Loucy (cell line): ENCODE results near the gene STIL.

ENCODE experiments used
- H2AFZ ChIP-seq: fragments of 200-600 bp; sonication (generic); 2 replicates; pipeline ENCODE4 v1.6.0; 2016; ENCODE audit warnings: antibody characterized with exemption, mild to moderate bottlenecking, low read length, moderate library complexity
- H3F3A ChIP-seq: fragments of 200-600 bp; 2 replicates; pipeline ENCODE4 v1.6.0; 2016; ENCODE audit warnings: antibody characterized with exemption, low read depth, mild to moderate bottlenecking
- H3K27me3 ChIP-seq: fragments of 200-600 bp; sonication (generic); 2 replicates; pipeline ENCODE4 v1.6.1; 2014; ENCODE audit warnings: low read length, mild to moderate bottlenecking; ENCODE audit not compliant: insufficient read depth, poor library complexity, severe bottlenecking
- H3K36me3 ChIP-seq: fragments of 200-600 bp; sonication (generic); 2 replicates; pipeline ENCODE4 v1.6.1; 2016; ENCODE audit warnings: low read length; ENCODE audit not compliant: insufficient read depth
- H3K4me1 ChIP-seq: fragments of 200-600 bp; sonication (generic); 2 replicates; pipeline ENCODE4 v1.5.1; 2014; ENCODE audit warnings: low read length, mild to moderate bottlenecking; ENCODE audit not compliant: insufficient read depth, poor library complexity, severe bottlenecking
- H3K4me2 ChIP-seq: fragments of 200-600 bp; sonication (generic); 2 replicates; pipeline ENCODE4 v1.6.0; 2014; ENCODE audit warnings: antibody characterized with exemption, low read length, low read depth, mild to moderate bottlenecking; ENCODE audit not compliant: poor library complexity, severe bottlenecking
- H3K4me3 ChIP-seq: fragments of 200-600 bp; sonication (generic); 2 replicates; pipeline ENCODE4 v1.5.1; 2014; ENCODE audit warnings: low read length, mild to moderate bottlenecking, mixed read lengths; ENCODE audit not compliant: poor library complexity, severe bottlenecking
- H3K79me2 ChIP-seq: fragments of 200-600 bp; sonication (generic); 2 replicates; pipeline ENCODE4 v1.6.1; 2014; ENCODE audit warnings: low read length; ENCODE audit not compliant: insufficient read depth
- H3K9ac ChIP-seq: fragments of 200-600 bp; sonication (generic); 2 replicates; pipeline ENCODE4 v1.6.0; 2014; ENCODE audit warnings: mild to moderate bottlenecking, low read depth, low read length, moderate library complexity; ENCODE audit not compliant: poor library complexity, severe bottlenecking
- H3K9me2 ChIP-seq: fragments of 200-600 bp; sonication (generic); replicated peaks from 2 replicates; pipeline ENCODE4 v1.6.1; 2016; ENCODE audit warnings: low read depth, low read length, mixed read lengths
- H3K9me3 ChIP-seq: fragments of 200-600 bp; sonication (generic); 2 replicates; pipeline ENCODE4 v1.6.1; 2014; ENCODE audit warnings: mild to moderate bottlenecking, antibody characterized with exemption, low read length, low read depth; ENCODE audit not compliant: insufficient read depth
- H4K20me1 ChIP-seq: fragments of 200-600 bp; sonication (generic); 2 replicates; pipeline ENCODE4 v1.6.0; 2014; ENCODE audit warnings: antibody characterized with exemption, low read length, mild to moderate bottlenecking; ENCODE audit not compliant: insufficient read depth, poor library complexity, severe bottlenecking
- CTCF ChIP-seq: fragments of 200-600 bp; sonication (generic); conservative IDR thresholded peaks from 2 replicates; pipeline ENCODE4 v1.5.1; 2014; ENCODE audit warnings: mild to moderate bottlenecking, antibody characterized with exemption, low read length
- EZH2phosphoT487 ChIP-seq: fragments of 200-600 bp; IDR thresholded peaks from 2 replicates; pipeline ENCODE4 v1.6.1; 2018; ENCODE audit warnings: antibody characterized with exemption, mild to moderate bottlenecking, moderate library complexity, borderline replicate concordance

Gene STIL

GRCh38 chr1:47216278-47217059, 97.5 kb downstream of the STIL start:
- Histone ChIP-seq H3K9ac (no peak overlapping the region), H3K79me2 (no peaks in the 10 kb centered on the region), H3K4me3 (no peak overlapping the region), H3K4me2 (no peak overlapping the region), H3K9me2 (no peaks in the 10 kb centered on the region), H3K36me3 (no peaks in the 10 kb centered on the region), H3K9me3 (no peaks in the 10 kb centered on the region), H4K20me1 (no peaks in the 10 kb centered on the region), H3F3A (no peaks in the 10 kb centered on the region), H3K4me1 (no peaks in the 10 kb centered on the region), H2AFZ (no peak overlapping the region), H3K27me3 (no peaks in the 10 kb centered on the region)
- no peak for TF ChIP-seq EZH2phosphoT487

DNA sequence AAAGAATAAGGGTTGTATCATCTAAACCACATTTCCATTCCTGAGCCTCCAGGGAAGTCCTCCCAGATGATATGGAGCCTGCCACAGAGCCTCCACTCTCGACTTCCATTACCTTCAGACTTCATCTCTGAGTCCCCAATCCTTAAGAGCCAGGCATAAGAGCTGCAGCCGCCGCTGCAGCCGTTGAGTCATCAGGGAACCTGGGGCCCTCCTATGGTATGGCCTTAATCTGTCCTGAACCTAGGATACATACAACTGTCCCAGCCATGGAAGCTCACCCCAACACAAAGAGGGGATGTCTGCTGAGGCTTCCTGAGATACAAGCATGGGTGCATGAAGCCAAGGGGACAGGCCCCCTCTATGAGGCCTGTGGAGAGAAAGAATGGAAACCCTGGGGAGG, 98.2 kb downstream of the STIL start:
- H3K9ac ChIP-seq, result no peak overlapping the region
- TF ChIP-seq CTCF, result no peak
- TF ChIP-seq EZH2phosphoT487, result no peak
- H3K79me2 ChIP-seq, result no peaks in the 10 kb centered on the region
- no peak overlapping the region for H2AFZ ChIP-seq
- H3K4me3 ChIP-seq, result no peak overlapping the region
- no peaks in the 10 kb centered on the region for H4K20me1 ChIP-seq
- H3F3A ChIP-seq, result no peaks in the 10 kb centered on the region
- no peaks in the 10 kb centered on the region for H3K4me1 ChIP-seq
- H3K4me2 ChIP-seq, result no peak overlapping the region
- H3K9me2 ChIP-seq, result no peaks in the 10 kb centered on the region
- no peaks in the 10 kb centered on the region for H3K27me3 ChIP-seq
- no peaks in the 10 kb centered on the region for H3K9me3 ChIP-seq
- no peaks in the 10 kb centered on the region for H3K36me3 ChIP-seq

GRCh38 chr1:47214549-47214948, 99.4 kb downstream of the STIL start:
- Histone ChIP-seq H3K4me3 (no peak overlapping the region), H3K79me2 (no peaks in the 10 kb centered on the region), H3K36me3 (no peaks in the 10 kb centered on the region), H3K4me1 (no peaks in the 10 kb centered on the region), H3K9ac (no peak overlapping the region), H2AFZ (no peak overlapping the region), H3F3A (no peaks in the 10 kb centered on the region), H3K9me2 (no peaks in the 10 kb centered on the region), H3K9me3 (no peaks in the 10 kb centered on the region), H3K4me2 (no peak overlapping the region), H3K27me3 (no peaks in the 10 kb centered on the region), H4K20me1 (no peaks in the 10 kb centered on the region)
- no peak for TF ChIP-seq EZH2phosphoT487
- TF ChIP-seq CTCF, result no peak
